Lower leg skin (tissue), 4 donors: ENCODE measurements around the gene NIPBL. TPM values are rescaled to one million over a fixed set of nuclear protein-coding genes. Genes with fewer than 3 reads are reported as not detected.

ENCODE experiments used
- DNase-seq, 2 donors: peaks; one replicate each; pipeline ENCODE4 v3.0.0-alpha.2; 2019; ENCODE audit warnings: low spot score in 2 of 2
- H3K4me3 ChIP-seq: fragments of 200-600 bp; sonication (generic); 2 replicates; pipeline ENCODE4 v1.5.1; 2017; ENCODE audit warnings: mild to moderate bottlenecking, low read depth; ENCODE audit not compliant: poor library complexity, severe bottlenecking
- CTCF ChIP-seq, 3 donors: fragments of 450-650 bp; IDR thresholded peaks; one replicate each; pipeline ENCODE4 v1.5.1; 2016; ENCODE audit warnings: antibody characterized with exemption in 3 of 3, mild to moderate bottlenecking in 3 of 3, moderate library complexity in 2 of 3
- POLR2A ChIP-seq, 2 donors: fragments of 450-650 bp; IDR thresholded peaks; one replicate each; pipeline ENCODE4 v1.6.1; 2016 to 2017; ENCODE audit warnings: antibody characterized with exemption in 2 of 2, mild to moderate bottlenecking in 1 of 2, moderate library complexity in 1 of 2
- WGBS, 2 donors: methylation state at CpG; one replicate each; pipeline ENCODE4 v1.1.5; 2018; 5-methylcytosine and 5-hydroxymethylcytosine counted together
- intact Hi-C: fragments of 100-400 bp; cut with DNase I; formaldehyde crosslinking; loops from one replicate; pipeline ENCODE4 v1.15.0; 2023; ENCODE audit warnings: low total_unique reads
- total RNA-seq, 4 donors: library from RNA; depleted of rRNA; stranded (reverse); fragments of >200 nt; gene quantifications; one replicate each; pipeline ENCODE4 v1.1.0, GENCODE V29; 2016

NIPBL gene
- total RNA-seq, 4 donors from 2014 or later: 39.0 to 56.9 (median 49.4) TPM

DNA sequence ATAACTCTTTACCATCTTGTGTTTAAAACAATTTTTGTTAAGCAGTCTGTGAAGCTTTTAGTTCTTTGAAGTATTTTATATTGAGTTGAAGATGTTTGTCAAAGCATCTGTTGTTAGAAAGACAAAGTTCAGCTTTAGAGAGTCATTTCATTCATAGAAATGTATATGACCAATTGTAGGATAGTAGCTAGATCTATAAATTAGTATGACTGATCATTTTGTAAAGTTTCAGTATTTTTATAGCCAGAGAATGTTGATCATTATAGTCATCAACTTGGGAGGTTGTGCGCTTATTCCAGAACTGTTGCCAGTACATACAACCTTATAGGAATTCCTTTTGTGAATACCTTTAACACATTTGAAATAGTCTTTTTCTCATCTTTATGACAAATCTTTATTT lies 5.2 kb downstream of the NIPBL start:
- TF ChIP-seq CTCF (IDR thresholded peaks at IDR 0.05) (no peak), POLR2A (IDR thresholded peaks at IDR 0.05) (no peak)

DNA sequence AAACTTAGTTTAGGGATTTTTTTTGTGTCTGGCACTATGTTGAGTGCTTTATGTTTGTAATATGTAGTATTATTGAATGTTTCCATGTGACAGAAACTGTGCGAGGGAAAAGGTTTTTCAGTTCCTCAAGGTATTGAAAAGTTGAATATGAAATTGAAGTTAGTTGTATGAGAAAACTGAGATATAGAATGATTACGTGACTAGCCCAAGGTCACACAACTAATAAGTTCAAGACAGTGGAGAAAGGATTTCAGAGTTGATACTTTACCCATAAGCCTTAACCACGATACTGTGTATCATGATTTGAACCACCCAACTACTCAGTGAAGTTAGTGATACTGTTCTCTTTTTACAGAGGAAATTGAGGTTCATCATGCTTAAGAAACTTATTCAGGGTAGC lies 5.7 kb downstream of the NIPBL start:
- intact Hi-C loops: no loop called here
- 72 to 79% methylated on average over 3 of the region's 3 CpGs for WGBS, 2 donors
- no peak for DNase-seq
- TF ChIP-seq CTCF (IDR thresholded peaks at IDR 0.05) (no peak), POLR2A (IDR thresholded peaks at IDR 0.05) (no peak)
- H3K4me3 ChIP-seq: no peak overlapping the region

More for the DNA sequence above, 5.2 kb downstream of the NIPBL start:
- no peak for DNase-seq
- intact Hi-C loops: no loop called here
- 88 to 97% methylated on average over 1 of the region's 1 CpG for WGBS, 2 donors
- H3K4me3 ChIP-seq: no peak overlapping the region

GRCh38 chr5:36883894-36884462 lies 7.4 kb downstream of the NIPBL start:
- WGBS, 2 donors: 83 to 87% methylated on average over 3 of the region's 3 CpGs
- DNase-seq: no peak
- intact Hi-C loops: no loop called here
- H3K4me3 ChIP-seq: no peak overlapping the region
- no peak for TF ChIP-seq CTCF (IDR thresholded peaks at IDR 0.05)
- no peak for TF ChIP-seq POLR2A (IDR thresholded peaks at IDR 0.05)

DNA sequence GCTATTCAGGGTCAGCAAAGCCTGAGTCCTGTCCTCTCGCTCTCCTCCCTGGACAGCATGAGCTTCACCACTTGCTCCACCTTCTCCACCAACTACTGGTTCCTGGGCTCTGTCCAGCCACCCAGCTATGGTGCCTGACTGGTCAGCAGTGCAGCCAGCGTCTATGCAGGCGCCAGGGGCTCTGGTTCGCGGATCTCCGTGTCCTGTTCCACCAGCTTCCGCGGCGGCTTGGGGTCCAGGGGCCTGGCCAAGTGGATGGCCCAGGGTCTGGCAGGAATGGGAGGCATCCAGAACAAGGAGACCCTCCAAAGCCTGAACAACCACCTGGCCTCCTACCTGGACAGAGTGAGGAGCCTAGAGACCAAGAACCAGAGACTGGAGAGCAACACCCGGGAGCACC lies 8.6 kb downstream of the NIPBL start:
- intact Hi-C loops: no loop called here
- H3K4me3 ChIP-seq: no peak overlapping the region
- WGBS, 2 donors: 94 to 99% methylated on average over 9 to 10 of the region's 10 CpGs
- no peak for DNase-seq
- no peak for TF ChIP-seq CTCF (IDR thresholded peaks at IDR 0.05)
- TF ChIP-seq POLR2A (IDR thresholded peaks at IDR 0.05): no peak

DNA sequence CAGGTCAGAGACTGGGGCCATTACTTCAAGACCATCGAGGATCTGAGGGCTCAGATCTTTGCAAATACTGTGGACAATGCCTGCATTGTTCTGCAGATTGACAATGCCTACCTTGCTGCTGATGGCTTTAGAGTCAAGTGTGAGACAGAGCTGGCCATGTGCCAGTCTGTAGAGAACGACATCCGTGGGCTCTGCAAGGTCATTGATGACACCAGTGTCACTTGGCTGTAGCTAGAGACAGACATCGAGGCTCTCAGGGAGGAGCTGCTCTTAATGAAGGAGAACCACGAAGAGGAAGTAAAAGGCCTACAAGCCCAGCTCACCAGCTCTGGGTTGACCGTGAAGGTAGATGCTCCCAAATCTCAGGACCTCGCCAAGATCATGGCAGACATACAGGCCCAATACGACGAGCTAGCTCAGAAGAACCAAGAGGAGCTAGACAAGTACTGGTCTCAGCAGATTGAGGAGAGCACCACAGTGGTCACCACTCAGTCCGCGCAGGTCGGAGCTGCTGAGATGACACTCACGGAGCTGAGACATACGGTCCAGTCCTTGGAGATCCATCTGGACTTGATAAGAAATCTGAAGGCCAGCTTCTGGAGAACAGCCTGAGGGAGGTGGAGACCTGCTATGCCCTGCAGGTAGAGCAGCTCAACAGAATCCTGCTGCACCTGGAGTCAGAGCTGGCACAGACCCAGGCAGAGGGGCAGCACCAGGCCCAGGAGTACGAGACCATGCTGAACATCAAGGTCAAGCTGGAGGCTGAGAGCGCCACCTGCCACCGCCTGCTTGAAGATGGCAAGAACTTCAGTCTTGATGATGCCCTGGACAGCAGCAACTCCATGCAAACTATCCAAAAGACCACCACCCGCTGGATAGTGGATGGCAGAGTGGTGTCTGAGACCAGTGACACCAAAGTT lies 9.3 kb downstream of the NIPBL start:
- no peak for DNase-seq
- TF ChIP-seq CTCF (IDR thresholded peaks at IDR 0.05) (no peak), POLR2A (IDR thresholded peaks at IDR 0.05) (no peak)
- WGBS, 2 donors: 92% methylated on average over 18 of the region's 18 CpGs
- H3K4me3 ChIP-seq: no peak overlapping the region
- intact Hi-C loops: no loop called here
